HepG2 (cell line): ENCODE results near the gene ZC3H14.

ENCODE experiments used
- MTF1 ChIP-seq: sonication (generic); formaldehyde crosslinking; IDR thresholded peaks from 2 replicates; pipeline ENCODE4 v1.5.0; 2020; ENCODE audit warnings: missing genetic modification reagents
- RXRA ChIP-seq: sonication (generic); formaldehyde crosslinking; IDR thresholded peaks from 2 replicates; pipeline ENCODE4 v1.5.1; 2020; ENCODE audit warnings: missing genetic modification reagents
- TF ChIP-seq, protein P1 (sequence below), 2 experiments: IDR thresholded peaks; 2 replicates each; pipeline ENCODE4 v1.6.1; 2011 to 2012; ENCODE audit warnings: low read length in 2 of 2, borderline replicate concordance in 1 of 2, low read depth in 1 of 2, mild to moderate bottlenecking in 1 of 2, moderate library complexity in 1 of 2
- TF ChIP-seq, protein P2 (sequence below): sonication (generic); formaldehyde crosslinking; IDR thresholded peaks from 2 replicates; pipeline ENCODE4 v1.4.0; 2020; ENCODE audit warnings: missing genetic modification reagents
- TF ChIP-seq, protein P3 (sequence below): sonication (generic); formaldehyde crosslinking; IDR thresholded peaks from 2 replicates; pipeline ENCODE4 v1.5.0; 2020; ENCODE audit warnings: mild to moderate bottlenecking, missing genetic modification reagents, moderate library complexity
- TF ChIP-seq, protein P4 (sequence below): fragments of 450-650 bp; IDR thresholded peaks from 2 replicates; pipeline ENCODE4 v1.6.1; 2017
- TF ChIP-seq, protein P5 (sequence below): sonication (generic); formaldehyde crosslinking; IDR thresholded peaks from 2 replicates; pipeline ENCODE4 v1.4.0; 2020; ENCODE audit warnings: missing genetic modification reagents

DNA sequence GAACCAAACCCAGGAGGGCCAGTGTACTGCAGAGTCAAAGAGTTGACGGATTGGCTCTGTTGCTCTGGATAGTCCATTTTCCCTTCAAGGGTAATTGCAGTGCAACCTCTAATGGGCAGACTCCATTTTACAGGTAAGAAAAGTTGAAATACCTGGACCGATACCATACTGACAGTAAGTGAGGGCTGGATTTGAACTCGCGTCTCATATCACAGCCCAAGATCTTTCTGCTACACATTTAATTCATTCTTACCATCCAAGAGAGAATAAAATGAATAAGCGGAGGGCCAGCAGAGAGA is 356 bp upstream of the ZC3H14 start:
- TF ChIP-seq, protein P1, sequence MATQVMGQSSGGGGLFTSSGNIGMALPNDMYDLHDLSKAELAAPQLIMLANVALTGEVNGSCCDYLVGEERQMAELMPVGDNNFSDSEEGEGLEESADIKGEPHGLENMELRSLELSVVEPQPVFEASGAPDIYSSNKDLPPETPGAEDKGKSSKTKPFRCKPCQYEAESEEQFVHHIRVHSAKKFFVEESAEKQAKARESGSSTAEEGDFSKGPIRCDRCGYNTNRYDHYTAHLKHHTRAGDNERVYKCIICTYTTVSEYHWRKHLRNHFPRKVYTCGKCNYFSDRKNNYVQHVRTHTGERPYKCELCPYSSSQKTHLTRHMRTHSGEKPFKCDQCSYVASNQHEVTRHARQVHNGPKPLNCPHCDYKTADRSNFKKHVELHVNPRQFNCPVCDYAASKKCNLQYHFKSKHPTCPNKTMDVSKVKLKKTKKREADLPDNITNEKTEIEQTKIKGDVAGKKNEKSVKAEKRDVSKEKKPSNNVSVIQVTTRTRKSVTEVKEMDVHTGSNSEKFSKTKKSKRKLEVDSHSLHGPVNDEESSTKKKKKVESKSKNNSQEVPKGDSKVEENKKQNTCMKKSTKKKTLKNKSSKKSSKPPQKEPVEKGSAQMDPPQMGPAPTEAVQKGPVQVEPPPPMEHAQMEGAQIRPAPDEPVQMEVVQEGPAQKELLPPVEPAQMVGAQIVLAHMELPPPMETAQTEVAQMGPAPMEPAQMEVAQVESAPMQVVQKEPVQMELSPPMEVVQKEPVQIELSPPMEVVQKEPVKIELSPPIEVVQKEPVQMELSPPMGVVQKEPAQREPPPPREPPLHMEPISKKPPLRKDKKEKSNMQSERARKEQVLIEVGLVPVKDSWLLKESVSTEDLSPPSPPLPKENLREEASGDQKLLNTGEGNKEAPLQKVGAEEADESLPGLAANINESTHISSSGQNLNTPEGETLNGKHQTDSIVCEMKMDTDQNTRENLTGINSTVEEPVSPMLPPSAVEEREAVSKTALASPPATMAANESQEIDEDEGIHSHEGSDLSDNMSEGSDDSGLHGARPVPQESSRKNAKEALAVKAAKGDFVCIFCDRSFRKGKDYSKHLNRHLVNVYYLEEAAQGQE (IDR thresholded peaks at IDR 0.05; ENCODE audit: borderline replicate concordance in 1 of 2, low read depth in 1 of 2, low read length in 2 of 2): no peak
- TF ChIP-seq, protein P2, sequence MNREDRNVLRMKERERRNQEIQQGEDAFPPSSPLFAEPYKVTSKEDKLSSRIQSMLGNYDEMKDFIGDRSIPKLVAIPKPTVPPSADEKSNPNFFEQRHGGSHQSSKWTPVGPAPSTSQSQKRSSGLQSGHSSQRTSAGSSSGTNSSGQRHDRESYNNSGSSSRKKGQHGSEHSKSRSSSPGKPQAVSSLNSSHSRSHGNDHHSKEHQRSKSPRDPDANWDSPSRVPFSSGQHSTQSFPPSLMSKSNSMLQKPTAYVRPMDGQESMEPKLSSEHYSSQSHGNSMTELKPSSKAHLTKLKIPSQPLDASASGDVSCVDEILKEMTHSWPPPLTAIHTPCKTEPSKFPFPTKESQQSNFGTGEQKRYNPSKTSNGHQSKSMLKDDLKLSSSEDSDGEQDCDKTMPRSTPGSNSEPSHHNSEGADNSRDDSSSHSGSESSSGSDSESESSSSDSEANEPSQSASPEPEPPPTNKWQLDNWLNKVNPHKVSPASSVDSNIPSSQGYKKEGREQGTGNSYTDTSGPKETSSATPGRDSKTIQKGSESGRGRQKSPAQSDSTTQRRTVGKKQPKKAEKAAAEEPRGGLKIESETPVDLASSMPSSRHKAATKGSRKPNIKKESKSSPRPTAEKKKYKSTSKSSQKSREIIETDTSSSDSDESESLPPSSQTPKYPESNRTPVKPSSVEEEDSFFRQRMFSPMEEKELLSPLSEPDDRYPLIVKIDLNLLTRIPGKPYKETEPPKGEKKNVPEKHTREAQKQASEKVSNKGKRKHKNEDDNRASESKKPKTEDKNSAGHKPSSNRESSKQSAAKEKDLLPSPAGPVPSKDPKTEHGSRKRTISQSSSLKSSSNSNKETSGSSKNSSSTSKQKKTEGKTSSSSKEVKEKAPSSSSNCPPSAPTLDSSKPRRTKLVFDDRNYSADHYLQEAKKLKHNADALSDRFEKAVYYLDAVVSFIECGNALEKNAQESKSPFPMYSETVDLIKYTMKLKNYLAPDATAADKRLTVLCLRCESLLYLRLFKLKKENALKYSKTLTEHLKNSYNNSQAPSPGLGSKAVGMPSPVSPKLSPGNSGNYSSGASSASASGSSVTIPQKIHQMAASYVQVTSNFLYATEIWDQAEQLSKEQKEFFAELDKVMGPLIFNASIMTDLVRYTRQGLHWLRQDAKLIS (CRISPR knock-in tag): no peak
- TF ChIP-seq, protein P3, sequence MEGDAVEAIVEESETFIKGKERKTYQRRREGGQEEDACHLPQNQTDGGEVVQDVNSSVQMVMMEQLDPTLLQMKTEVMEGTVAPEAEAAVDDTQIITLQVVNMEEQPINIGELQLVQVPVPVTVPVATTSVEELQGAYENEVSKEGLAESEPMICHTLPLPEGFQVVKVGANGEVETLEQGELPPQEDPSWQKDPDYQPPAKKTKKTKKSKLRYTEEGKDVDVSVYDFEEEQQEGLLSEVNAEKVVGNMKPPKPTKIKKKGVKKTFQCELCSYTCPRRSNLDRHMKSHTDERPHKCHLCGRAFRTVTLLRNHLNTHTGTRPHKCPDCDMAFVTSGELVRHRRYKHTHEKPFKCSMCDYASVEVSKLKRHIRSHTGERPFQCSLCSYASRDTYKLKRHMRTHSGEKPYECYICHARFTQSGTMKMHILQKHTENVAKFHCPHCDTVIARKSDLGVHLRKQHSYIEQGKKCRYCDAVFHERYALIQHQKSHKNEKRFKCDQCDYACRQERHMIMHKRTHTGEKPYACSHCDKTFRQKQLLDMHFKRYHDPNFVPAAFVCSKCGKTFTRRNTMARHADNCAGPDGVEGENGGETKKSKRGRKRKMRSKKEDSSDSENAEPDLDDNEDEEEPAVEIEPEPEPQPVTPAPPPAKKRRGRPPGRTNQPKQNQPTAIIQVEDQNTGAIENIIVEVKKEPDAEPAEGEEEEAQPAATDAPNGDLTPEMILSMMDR: no peak
- no peak for TF ChIP-seq MTF1 (CRISPR knock-in tag)
- TF ChIP-seq, protein P4, sequence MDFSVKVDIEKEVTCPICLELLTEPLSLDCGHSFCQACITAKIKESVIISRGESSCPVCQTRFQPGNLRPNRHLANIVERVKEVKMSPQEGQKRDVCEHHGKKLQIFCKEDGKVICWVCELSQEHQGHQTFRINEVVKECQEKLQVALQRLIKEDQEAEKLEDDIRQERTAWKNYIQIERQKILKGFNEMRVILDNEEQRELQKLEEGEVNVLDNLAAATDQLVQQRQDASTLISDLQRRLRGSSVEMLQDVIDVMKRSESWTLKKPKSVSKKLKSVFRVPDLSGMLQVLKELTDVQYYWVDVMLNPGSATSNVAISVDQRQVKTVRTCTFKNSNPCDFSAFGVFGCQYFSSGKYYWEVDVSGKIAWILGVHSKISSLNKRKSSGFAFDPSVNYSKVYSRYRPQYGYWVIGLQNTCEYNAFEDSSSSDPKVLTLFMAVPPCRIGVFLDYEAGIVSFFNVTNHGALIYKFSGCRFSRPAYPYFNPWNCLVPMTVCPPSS: no peak
- no peak for TF ChIP-seq RXRA (CRISPR knock-in tag)
- TF ChIP-seq, protein P5, sequence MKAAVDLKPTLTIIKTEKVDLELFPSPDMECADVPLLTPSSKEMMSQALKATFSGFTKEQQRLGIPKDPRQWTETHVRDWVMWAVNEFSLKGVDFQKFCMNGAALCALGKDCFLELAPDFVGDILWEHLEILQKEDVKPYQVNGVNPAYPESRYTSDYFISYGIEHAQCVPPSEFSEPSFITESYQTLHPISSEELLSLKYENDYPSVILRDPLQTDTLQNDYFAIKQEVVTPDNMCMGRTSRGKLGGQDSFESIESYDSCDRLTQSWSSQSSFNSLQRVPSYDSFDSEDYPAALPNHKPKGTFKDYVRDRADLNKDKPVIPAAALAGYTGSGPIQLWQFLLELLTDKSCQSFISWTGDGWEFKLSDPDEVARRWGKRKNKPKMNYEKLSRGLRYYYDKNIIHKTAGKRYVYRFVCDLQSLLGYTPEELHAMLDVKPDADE: no peak
